ENCODE data around the gene C11orf54. TPM values are rescaled to one million over a fixed set of nuclear protein-coding genes. Genes with fewer than 3 reads are reported as not detected.

C11orf54 gene
- total RNA-seq, 1 donor from 2014 or later: 35.4 TPM

GRCh38 chr11:93704237-93704636, 37.2 kb upstream of the C11orf54 start:
- Histone ChIP-seq H3K4me1 (peaks cover 4% of the 10 kb centered on the region), H3K9me3 (replicated peaks) (peaks cover 7% of the 10 kb centered on the region), H3K36me3 (peaks cover 66% of the 10 kb centered on the region), H3K27me3 (ENCODE audit: low read depth) (no peaks in the 10 kb centered on the region), H3K4me3 (no peak overlapping the region), H3K27ac (replicated peaks) (no peak overlapping the region)
- no peak for DNase-seq
- no peak for TF ChIP-seq CTCF (IDR thresholded peaks at IDR 0.05; ENCODE audit: borderline replicate concordance)
- intact Hi-C loops (cut with micrococcal nuclease): loop anchor here (5.0 kb wide), 1 partner anchor 1722 kb away; no protein-coding TSS in a partner anchor

- Histone ChIP-seq H3K27me3 (ENCODE audit: low read depth) (no peaks in the 10 kb centered on the region), H3K27ac (replicated peaks) (no peak overlapping the region), H3K4me3 (no peak overlapping the region), H3K36me3 (peaks cover 69% of the 10 kb centered on the region), H3K4me1 (no peaks in the 10 kb centered on the region), H3K9me3 (replicated peaks) (peaks cover 31% of the 10 kb centered on the region)
- intact Hi-C loops (cut with micrococcal nuclease): no loop called here
- no peak for DNase-seq
- TF ChIP-seq CTCF (IDR thresholded peaks at IDR 0.05; ENCODE audit: borderline replicate concordance): no peak
Measured at GRCh38 chr11:93710239-93710638, 31.2 kb upstream of the C11orf54 start.

GRCh38 chr11:93712678-93713077, 28.8 kb upstream of the C11orf54 start:
- no peak for DNase-seq
- peaks cover 58% of the 10 kb centered on the region for H3K36me3 ChIP-seq

GRCh38 chr11:93715797-93716396, 25.6 kb upstream of the C11orf54 start:
- Histone ChIP-seq H3K4me1 (peaks cover 21% of the 10 kb centered on the region), H3K4me3 (no peak overlapping the region), H3K27ac (replicated peaks) (peak overlapping the region; percentile 59), H3K27me3 (ENCODE audit: low read depth) (no peaks in the 10 kb centered on the region), H3K9me3 (replicated peaks) (peaks cover 8% of the 10 kb centered on the region), H3K36me3 (peaks cover 26% of the 10 kb centered on the region)
- intact Hi-C loops (cut with micrococcal nuclease): no loop called here
- no peak for DNase-seq
- no peak for TF ChIP-seq CTCF (IDR thresholded peaks at IDR 0.05; ENCODE audit: borderline replicate concordance)

More at GRCh38 chr11:93712678-93713077, 28.8 kb upstream of the C11orf54 start:
- Histone ChIP-seq H3K27ac (replicated peaks) (no peak overlapping the region), H3K9me3 (replicated peaks) (peaks cover 31% of the 10 kb centered on the region), H3K4me1 (peaks cover 12% of the 10 kb centered on the region), H3K4me3 (no peak overlapping the region), H3K27me3 (ENCODE audit: low read depth) (no peaks in the 10 kb centered on the region)
- TF ChIP-seq CTCF (IDR thresholded peaks at IDR 0.05; ENCODE audit: borderline replicate concordance): no peak
- intact Hi-C loops (cut with micrococcal nuclease): no loop called here

- H3K27me3 ChIP-seq (ENCODE audit: low read depth): no peaks in the 10 kb centered on the region
- H3K27ac ChIP-seq (replicated peaks): no peak overlapping the region
- intact Hi-C loops (cut with micrococcal nuclease): no loop called here
- TF ChIP-seq CTCF (IDR thresholded peaks at IDR 0.05; ENCODE audit: borderline replicate concordance): no peak
- H3K4me3 ChIP-seq: no peak overlapping the region
- no peak for DNase-seq
- H3K9me3 ChIP-seq (replicated peaks): no peaks in the 10 kb centered on the region
- peaks cover 21% of the 10 kb centered on the region for H3K4me1 ChIP-seq
- peaks cover 20% of the 10 kb centered on the region for H3K36me3 ChIP-seq
Measured at GRCh38 chr11:93717501-93717900, 24.0 kb upstream of the C11orf54 start.
